Bronchial epithelial cell (primary cell): Measurements from ENCODE around the gene ANKLE2. TPM values are rescaled to one million over a fixed set of nuclear protein-coding genes. Genes with fewer than 3 reads are reported as not detected.

Experiments used
- DNase-seq: peaks from one replicate; pipeline ENCODE4 v3.0.0-alpha.2; 2010; ENCODE audit warnings: low read depth
- FAIRE-seq: peaks from 2 replicates; lab custom pipeline; 2011; peaks lifted over from hg19 to GRCh38; lab: Jason Lieb, UNC
- H3K27me3 ChIP-seq: 2 replicates; pipeline ENCODE4 v1.5.1; 2011; ENCODE audit warnings: low read length; ENCODE audit not compliant: control insufficient read depth, insufficient read depth
- H3K36me3 ChIP-seq: 2 replicates; pipeline ENCODE4 v1.5.1; 2011; ENCODE audit warnings: low read length; ENCODE audit not compliant: control insufficient read depth, insufficient read depth
- H3K4me3 ChIP-seq: 2 replicates; pipeline ENCODE4 v1.5.1; 2011; ENCODE audit warnings: mild to moderate bottlenecking, low read depth, low read length, control low read depth
- CTCF ChIP-seq: IDR thresholded peaks from 2 replicates; pipeline ENCODE4 v1.5.1; 2011; ENCODE audit warnings: mild to moderate bottlenecking, moderate library complexity, low read length, control low read depth, inconsistent platforms; ENCODE audit not compliant: insufficient read depth, severe bottlenecking
- total RNA-seq: library from RNA; depleted of rRNA; stranded (reverse); fragments of >200 nt; gene quantifications from 2 replicates; pipeline ENCODE4 v1.2.1, GENCODE V29; 2014

Gene ANKLE2
- total RNA-seq, 1 donor from 2014 or later, result 71.6 TPM

GRCh38 chr12:132713123-132713522 lies 48.5 kb downstream of the ANKLE2 start:
- peaks cover 8% of the 10 kb centered on the region for H3K36me3 ChIP-seq
- H3K4me3 ChIP-seq, result no peak overlapping the region
- no peaks in the 10 kb centered on the region for H3K27me3 ChIP-seq
- FAIRE-seq (no peak), DNase-seq (peak; percentile 90)
- TF ChIP-seq CTCF, result no peak

- Histone ChIP-seq H3K36me3 (no peaks in the 10 kb centered on the region), H3K4me3 (peak overlapping the region; percentile 82), H3K27me3 (no peaks in the 10 kb centered on the region)
- DNase-seq, result no peak
- FAIRE-seq, result no peak
- no peak for TF ChIP-seq CTCF
These were observed 50.4 kb downstream of the ANKLE2 start for GRCh38 chr12:132711080-132711843.

DNA sequence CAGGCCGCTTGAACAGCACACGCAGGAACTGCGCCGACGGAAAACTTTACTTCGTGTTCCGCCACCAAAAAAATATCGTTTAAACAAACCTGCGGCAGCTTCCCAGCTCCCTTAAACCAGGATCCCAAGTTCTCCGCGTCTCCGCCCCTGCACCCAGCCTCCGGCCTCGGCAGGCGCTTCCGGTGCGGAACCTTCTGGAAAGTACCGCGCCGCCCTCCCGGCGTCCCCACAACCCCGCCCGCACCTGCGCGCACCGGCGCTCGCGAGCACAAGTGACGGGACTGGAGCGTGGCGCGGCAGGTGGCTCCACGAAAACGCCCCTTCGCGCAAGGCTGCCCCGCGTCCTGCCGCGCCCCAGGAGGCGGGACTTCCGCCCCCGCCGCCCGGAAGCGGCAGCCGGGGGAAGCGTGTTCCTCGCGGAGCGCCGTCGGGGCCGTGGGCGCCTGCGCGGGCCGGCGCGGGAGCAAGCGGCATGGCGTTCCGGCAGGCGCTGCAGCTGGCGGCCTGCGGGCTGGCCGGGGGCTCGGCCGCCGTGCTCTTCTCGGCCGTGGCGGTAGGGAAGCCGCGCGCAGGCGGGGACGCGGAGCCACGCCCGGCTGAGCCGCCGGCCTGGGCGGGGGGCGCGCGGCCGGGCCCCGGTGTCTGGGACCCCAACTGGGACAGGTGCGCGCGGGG lies 51.1 kb downstream of the ANKLE2 start, which contains the start of gene PGAM5:
Gene PGAM5 (plus strand): TSS at position 438 of the 675 bp plus-strand sequence. CDS start 35 bp downstream, at position 473.
- H3K4me3 ChIP-seq, result peak within 1 kb of the TSS; percentile 82
- DNase-seq, result peak; percentile 73
- no peaks in the 10 kb centered on the region for H3K36me3 ChIP-seq
- TF ChIP-seq CTCF, result no peak
- H3K27me3 ChIP-seq, result no peaks in the 10 kb centered on the region
- no peak for FAIRE-seq

DNA sequence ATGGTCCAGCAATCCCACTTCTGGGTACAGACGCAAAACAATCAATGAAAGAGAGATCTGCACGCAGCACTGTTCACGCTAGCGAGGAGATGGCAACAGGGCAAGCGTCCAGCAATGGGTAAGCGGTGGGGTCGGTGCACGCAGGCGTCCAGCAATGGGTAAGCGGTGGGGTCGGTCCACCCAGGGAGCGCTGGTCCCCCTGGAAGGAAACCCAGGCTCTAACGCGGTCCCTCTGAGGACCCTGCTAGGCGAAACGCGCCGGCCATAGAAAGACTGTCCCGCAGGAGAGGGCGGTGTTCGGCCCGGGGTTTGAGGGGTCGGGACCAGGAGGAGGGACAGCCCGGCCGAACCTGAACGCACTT lies 51.6 kb downstream of the ANKLE2 start:
- FAIRE-seq (no peak), DNase-seq (no peak)
- H3K36me3 ChIP-seq, result no peaks in the 10 kb centered on the region
- no peaks in the 10 kb centered on the region for H3K27me3 ChIP-seq
- H3K4me3 ChIP-seq, result peak overlapping the region; percentile 82
- no peak for TF ChIP-seq CTCF

DNA sequence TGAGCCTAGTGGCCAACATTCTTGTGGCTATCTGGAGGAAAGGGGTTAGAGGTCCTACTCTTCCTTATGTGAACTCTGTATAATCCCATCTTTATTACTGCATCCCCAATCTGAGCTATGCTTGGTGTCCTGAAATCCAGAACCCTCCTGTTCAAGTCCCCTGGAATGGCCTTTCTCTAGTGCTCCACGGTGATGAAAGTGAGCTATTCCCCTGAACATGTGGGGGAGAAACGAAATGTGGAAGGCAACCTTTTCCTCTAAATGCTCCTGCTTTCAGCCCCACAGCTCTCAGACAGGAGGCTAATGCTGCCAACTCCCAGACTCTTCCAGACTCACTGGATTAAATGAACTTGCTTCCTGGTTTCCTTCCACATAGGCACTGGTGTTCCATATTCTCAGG lies 53.5 kb downstream of the ANKLE2 start:
- FAIRE-seq (no peak), DNase-seq (no peak)
- H3K4me3 ChIP-seq, result no peak overlapping the region
- H3K36me3 ChIP-seq, result peaks cover 2% of the 10 kb centered on the region
- no peak for TF ChIP-seq CTCF
- no peaks in the 10 kb centered on the region for H3K27me3 ChIP-seq
